Measurements from ENCODE around the gene C11orf21. TPM values are rescaled to one million over a fixed set of nuclear protein-coding genes. Genes with fewer than 3 reads are reported as not detected.

C11orf21 gene
- total RNA-seq, 2 donors from 2014 or later = 13.6 to 16.6 TPM

DNA sequence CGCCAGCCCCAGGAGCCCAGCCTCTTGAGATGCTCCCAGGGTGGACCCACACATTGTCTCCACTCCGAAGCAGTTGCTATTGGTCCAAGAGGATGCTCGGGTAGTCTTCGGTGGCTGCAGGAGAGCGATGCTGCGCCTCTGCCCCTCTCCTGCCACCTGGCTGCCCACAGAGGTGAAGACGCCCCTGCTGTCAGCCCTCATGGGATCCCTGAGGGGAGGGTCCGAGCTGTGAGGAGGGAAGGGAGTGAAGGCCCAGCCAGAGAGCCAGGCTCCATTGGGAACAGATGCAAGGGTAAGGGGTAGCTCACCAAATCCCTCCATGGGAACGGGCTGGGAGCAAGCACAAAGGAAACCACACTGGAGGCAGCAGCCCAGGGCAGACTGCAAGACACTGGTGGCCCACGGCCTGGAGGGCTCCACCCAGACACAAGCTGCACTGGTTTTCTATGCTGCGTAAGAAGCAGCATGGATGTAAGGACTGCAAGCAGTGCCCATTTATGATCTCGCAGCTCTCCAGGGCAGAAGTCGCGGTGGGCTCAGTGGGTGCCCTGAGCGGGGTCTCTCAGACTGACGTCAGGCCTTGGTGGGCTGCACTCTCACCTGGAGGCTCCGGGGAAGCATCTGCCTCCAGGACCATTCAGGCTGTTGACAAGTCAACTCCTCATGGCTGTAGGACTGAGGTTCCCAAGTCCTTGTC lies 15.8 kb upstream of the C11orf21 start:
- Mint-ChIP-seq H3K36me3 (ENCODE audit: insufficient read depth in 2 of 2) (no peaks in the 10 kb centered on the region), H3K9me3 (no peaks in the 10 kb centered on the region), H3K4me3 (no peak overlapping the region), H3K27me3 (ENCODE audit: low read depth) (no peaks in the 10 kb centered on the region), H3K4me1 (ENCODE audit: low read depth) (no peaks in the 10 kb centered on the region), H3K27ac (no peak overlapping the region)
- DNase-seq (no peak), ATAC-seq (replicated peaks in 1 of 2) (no peak)

DNA sequence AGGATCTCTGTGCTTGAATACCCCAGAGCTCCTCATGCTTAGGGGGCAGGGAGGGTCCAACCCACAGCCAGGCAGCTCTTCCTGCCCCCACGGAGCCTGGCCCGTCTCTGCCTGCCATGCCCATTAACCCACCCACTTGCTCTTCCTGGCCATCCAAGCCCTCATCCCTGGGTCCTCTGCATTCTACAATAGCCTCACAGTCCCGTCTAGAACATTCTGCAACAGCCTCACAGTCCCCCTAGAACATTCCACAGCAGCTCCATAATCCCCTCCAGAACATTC lies 15.2 kb upstream of the C11orf21 start:
- no peaks in the 10 kb centered on the region for H3K36me3 Mint-ChIP-seq (ENCODE audit: insufficient read depth in 2 of 2)
- ATAC-seq (replicated peaks in 1 of 2) (no peak), DNase-seq (no peak)
- no peak overlapping the region for H3K27ac Mint-ChIP-seq
- H3K9me3 Mint-ChIP-seq = no peaks in the 10 kb centered on the region
- H3K4me3 Mint-ChIP-seq = no peak overlapping the region
- H3K4me1 Mint-ChIP-seq (ENCODE audit: low read depth) = no peaks in the 10 kb centered on the region
- no peaks in the 10 kb centered on the region for H3K27me3 Mint-ChIP-seq (ENCODE audit: low read depth)

- no peaks in the 10 kb centered on the region for H3K9me3 Mint-ChIP-seq
- DNase-seq (no peak), ATAC-seq (replicated peaks in 1 of 2) (no peak)
- no peaks in the 10 kb centered on the region for H3K4me1 Mint-ChIP-seq (ENCODE audit: low read depth)
- no peaks in the 10 kb centered on the region for H3K36me3 Mint-ChIP-seq (ENCODE audit: insufficient read depth in 2 of 2)
- no peaks in the 10 kb centered on the region for H3K27me3 Mint-ChIP-seq (ENCODE audit: low read depth)
- no peak overlapping the region for H3K4me3 Mint-ChIP-seq
- H3K27ac Mint-ChIP-seq = no peak overlapping the region
Measured at GRCh38 chr11:2316169-2316962, 14.6 kb upstream of the C11orf21 start.

GRCh38 chr11:2315395-2316168 lies 13.9 kb upstream of the C11orf21 start:
- no peaks in the 10 kb centered on the region for H3K9me3 Mint-ChIP-seq
- H3K36me3 Mint-ChIP-seq (ENCODE audit: insufficient read depth in 2 of 2) = no peaks in the 10 kb centered on the region
- no peak overlapping the region for H3K27ac Mint-ChIP-seq
- no peaks in the 10 kb centered on the region for H3K4me1 Mint-ChIP-seq (ENCODE audit: low read depth)
- H3K27me3 Mint-ChIP-seq (ENCODE audit: low read depth) = no peaks in the 10 kb centered on the region
- DNase-seq = no peak
- H3K4me3 Mint-ChIP-seq = no peak overlapping the region
- ATAC-seq (replicated peaks in 1 of 2) = no peak

- no peak overlapping the region for H3K4me3 Mint-ChIP-seq
- ATAC-seq (replicated peaks in 1 of 2) (no peak), DNase-seq (no peak)
- H3K27ac Mint-ChIP-seq = no peak overlapping the region
- H3K9me3 Mint-ChIP-seq = no peaks in the 10 kb centered on the region
- no peaks in the 10 kb centered on the region for H3K36me3 Mint-ChIP-seq (ENCODE audit: insufficient read depth in 2 of 2)
- H3K4me1 Mint-ChIP-seq (ENCODE audit: low read depth) = no peaks in the 10 kb centered on the region
- H3K27me3 Mint-ChIP-seq (ENCODE audit: low read depth) = no peaks in the 10 kb centered on the region
Measured at GRCh38 chr11:2314525-2315394, 13.0 kb upstream of the C11orf21 start.

DNA sequence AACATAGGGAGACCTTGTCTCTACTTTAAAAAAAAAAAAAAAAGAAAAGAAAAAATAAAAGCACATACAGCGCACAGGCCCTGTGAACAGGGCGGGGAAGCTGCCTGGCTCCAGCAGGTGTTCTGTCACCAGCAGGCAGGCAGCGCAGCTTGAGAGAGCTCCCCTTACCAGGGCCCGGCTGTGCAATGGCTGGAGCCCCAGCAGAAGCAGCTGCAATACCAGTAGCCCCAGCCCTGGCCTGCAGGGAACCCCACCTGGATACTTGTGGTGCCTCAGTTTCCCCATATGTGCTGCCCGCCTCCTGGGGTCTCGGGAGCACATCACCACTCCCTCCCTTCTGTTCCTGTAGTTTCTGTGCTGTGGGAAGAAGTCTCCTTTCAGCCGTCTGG lies 12.4 kb upstream of the C11orf21 start:
- ATAC-seq (replicated peaks in 1 of 2) (no peak), DNase-seq (no peak)
- Mint-ChIP-seq H3K27me3 (ENCODE audit: low read depth) (no peaks in the 10 kb centered on the region), H3K4me1 (ENCODE audit: low read depth) (no peaks in the 10 kb centered on the region), H3K36me3 (ENCODE audit: insufficient read depth in 2 of 2) (no peaks in the 10 kb centered on the region), H3K9me3 (no peaks in the 10 kb centered on the region), H3K27ac (no peak overlapping the region), H3K4me3 (no peak overlapping the region)

DNA sequence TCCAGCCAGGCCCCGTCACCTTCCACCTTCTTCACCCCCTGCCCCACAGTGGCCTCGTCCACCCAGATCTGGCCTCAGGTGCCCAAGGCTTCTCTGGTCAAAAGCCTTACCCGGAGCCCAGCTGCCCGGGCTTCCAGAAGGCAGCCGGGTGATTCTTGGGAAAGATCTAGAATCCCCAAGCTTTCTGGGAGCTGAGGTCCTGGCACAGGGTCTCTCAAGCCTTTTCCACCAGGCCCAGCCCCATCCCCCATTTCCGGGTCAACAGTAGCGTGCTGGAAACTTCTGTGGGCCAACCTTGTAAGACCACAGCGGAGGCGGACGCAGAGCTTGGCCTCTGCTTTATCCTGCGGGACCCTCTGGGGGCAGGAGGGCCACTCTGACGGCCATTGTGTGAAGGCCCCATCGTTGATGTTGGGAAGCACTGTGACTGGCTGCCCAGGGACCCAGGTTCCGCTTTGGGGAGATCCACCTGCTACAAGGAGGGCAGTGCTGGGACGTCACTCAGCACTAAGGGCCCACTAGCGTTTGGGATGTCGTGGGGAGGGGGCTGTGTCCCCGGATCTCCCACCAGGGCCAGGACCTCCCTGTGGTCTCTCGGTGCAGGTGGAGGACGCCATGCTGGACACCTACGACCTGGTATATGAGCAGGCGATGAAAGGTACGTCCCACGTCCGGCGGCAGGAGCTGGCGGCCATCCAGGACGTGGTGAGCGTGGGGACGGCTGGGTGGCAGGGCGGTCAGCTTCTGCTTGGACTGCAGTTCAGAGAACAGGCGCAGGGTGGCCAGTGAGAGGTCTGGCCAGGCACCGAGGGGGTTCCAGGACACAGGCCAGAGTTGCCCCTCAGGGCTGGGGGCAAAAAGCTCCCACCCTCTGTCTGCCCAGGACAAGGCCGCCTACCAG lies 11.6 kb upstream of the C11orf21 start:
- Mint-ChIP-seq H3K9me3 (no peaks in the 10 kb centered on the region), H3K4me1 (ENCODE audit: low read depth) (no peaks in the 10 kb centered on the region), H3K27me3 (ENCODE audit: low read depth) (no peaks in the 10 kb centered on the region), H3K36me3 (ENCODE audit: insufficient read depth in 2 of 2) (no peaks in the 10 kb centered on the region), H3K4me3 (no peak overlapping the region), H3K27ac (no peak overlapping the region)
- no peak for ATAC-seq (replicated peaks in 1 of 2)
- no peak for DNase-seq

GRCh38 chr11:2312232-2313042 lies 10.7 kb upstream of the C11orf21 start:
- Mint-ChIP-seq H3K4me3 (no peak overlapping the region), H3K4me1 (ENCODE audit: low read depth) (no peaks in the 10 kb centered on the region), H3K36me3 (ENCODE audit: insufficient read depth in 2 of 2) (no peaks in the 10 kb centered on the region), H3K9me3 (no peaks in the 10 kb centered on the region), H3K27ac (no peak overlapping the region), H3K27me3 (ENCODE audit: low read depth) (no peaks in the 10 kb centered on the region)
- DNase-seq = no peak
- no peak for ATAC-seq (replicated peaks in 1 of 2)

DNA sequence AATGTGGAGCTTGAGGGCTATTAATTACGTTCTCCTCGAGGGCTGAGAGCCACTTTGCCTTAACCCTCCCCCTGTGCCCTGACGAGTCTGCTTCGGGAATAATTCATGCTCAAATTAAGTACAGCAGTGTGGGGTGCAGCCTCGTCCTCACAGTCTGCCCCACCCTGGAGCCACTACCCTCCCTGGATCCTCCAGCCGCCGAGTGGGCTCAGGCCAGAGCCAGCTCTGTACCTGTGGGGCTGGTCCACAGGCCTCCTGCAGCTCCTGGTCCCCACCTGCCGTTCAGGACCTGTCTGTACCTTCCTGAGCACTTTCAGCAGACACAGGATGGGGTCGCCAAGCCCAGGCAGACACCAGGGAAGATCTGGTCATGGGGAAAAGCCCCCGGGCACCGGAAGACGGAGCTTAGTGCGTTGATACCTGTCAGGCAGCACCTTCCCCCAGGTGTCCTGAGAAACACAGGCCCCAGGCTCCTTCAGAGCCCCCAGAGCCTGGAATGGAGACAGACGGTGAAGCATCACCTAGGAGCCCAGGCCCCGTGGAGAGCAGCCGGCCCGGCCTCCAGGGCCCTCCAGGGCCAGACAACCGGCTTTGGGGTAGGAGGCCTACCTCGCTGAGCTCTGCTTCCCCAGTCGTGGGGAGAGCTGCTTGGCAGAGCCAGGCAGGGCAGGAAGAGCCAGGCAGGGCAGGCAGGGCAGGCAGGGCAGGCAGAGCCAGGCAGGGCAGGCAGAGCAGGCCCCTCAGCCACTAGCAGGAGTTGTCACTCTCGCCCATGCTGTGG lies 9.8 kb upstream of the C11orf21 start:
- no peaks in the 10 kb centered on the region for H3K9me3 Mint-ChIP-seq
- no peak overlapping the region for H3K4me3 Mint-ChIP-seq
- H3K27me3 Mint-ChIP-seq (ENCODE audit: low read depth) = no peaks in the 10 kb centered on the region

DNA sequence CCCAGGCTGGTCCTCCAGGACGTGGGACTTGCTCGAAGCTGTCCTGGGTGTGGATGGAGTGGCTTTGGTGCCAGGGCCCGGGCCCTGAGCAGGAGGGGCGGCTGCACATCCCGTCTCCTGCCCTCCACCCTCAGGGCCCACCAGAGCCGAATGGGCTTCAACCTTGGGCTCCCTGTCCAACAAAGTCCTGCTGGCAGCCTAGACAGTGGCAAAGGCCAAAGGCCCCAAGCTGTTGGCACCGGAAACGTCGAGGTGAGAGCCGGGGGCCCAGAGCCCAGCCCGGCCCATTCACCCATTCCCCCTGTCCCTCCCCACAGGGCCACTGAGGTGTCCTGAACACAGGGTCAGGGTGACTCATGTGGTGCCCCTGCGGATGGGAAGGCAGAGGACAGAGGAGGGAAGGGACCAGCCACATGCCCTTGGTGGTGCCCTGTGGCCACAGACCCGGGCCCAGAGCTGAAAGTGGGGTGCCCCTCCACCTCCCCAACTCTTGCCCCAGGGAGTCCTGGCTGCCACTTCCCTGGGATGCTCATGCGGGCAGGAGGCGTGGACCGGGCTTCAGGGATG lies 9.2 kb upstream of the C11orf21 start:
- ATAC-seq (replicated peaks in 1 of 2) = no peak
- Mint-ChIP-seq H3K36me3 (ENCODE audit: insufficient read depth in 2 of 2) (no peaks in the 10 kb centered on the region), H3K9me3 (no peaks in the 10 kb centered on the region), H3K4me1 (ENCODE audit: low read depth) (peaks cover 8% of the 10 kb centered on the region), H3K27ac (no peak overlapping the region), H3K4me3 (no peak overlapping the region), H3K27me3 (ENCODE audit: low read depth) (no peaks in the 10 kb centered on the region)
- no peak for DNase-seq

More for the DNA sequence above, 9.8 kb upstream of the C11orf21 start:
- peaks cover 2% of the 10 kb centered on the region for H3K4me1 Mint-ChIP-seq (ENCODE audit: low read depth)
- ATAC-seq (replicated peaks in 1 of 2) (no peak), DNase-seq (no peak)
- H3K27ac Mint-ChIP-seq = no peak overlapping the region
- H3K36me3 Mint-ChIP-seq (ENCODE audit: insufficient read depth in 2 of 2) = no peaks in the 10 kb centered on the region

All from activated T-cell treated with anti-CD3 and anti-CD28 coated beads, Interleukin-2, amount 50 U/mL, for 72 hours (primary cell).